Gastroesophageal sphincter (tissue), 4 donors: ENCODE results near the gene SGMS1. TPM values are rescaled to one million over a fixed set of nuclear protein-coding genes. Genes with fewer than 3 reads are reported as not detected.

Source experiments
- ATAC-seq: fragments of 150-250 bp; one replicate; pipeline ENCODE4 v1.9.1; 2016; ENCODE audit warnings: mild to moderate bottlenecking, moderate library complexity
- H3K27ac ChIP-seq, 4 donors: fragments of 200-600 bp; sonication (generic) in 3 of 4; 1 replicate in 3 of 4; 2 replicates in 1 of 4; pipeline ENCODE4 v1.5.1; 2016 to 2019
- H3K27me3 ChIP-seq: fragments of 200-600 bp; sonication (generic); one replicate; pipeline ENCODE4 v1.5.1; 2019
- H3K36me3 ChIP-seq, 2 donors: fragments of 200-600 bp; sonication (generic); one replicate each; pipeline ENCODE4 v1.5.1; 2019; ENCODE audit warnings: control low read depth in 1 of 2
- H3K4me1 ChIP-seq, 3 donors: fragments of 200-600 bp; sonication (generic); 1 replicate in 2 of 3; 2 replicates in 1 of 3; pipeline ENCODE4 v1.5.1; 2016 to 2019; ENCODE audit warnings: control low read depth in 2 of 3
- H3K4me3 ChIP-seq, 2 donors: fragments of 200-600 bp; sonication (generic); one replicate each; pipeline ENCODE4 v1.5.1; 2019; ENCODE audit warnings: mild to moderate bottlenecking in 1 of 2, moderate library complexity in 1 of 2
- H3K9me3 ChIP-seq, 3 donors: fragments of 200-600 bp; sonication (generic); one replicate each; pipeline ENCODE4 v1.5.1; 2017 to 2019; ENCODE audit warnings: control low read depth in 2 of 3
- EP300 ChIP-seq: sonication (generic); formaldehyde crosslinking; IDR thresholded peaks from one replicate; pipeline ENCODE4 v1.6.1; 2017; ENCODE audit warnings: antibody characterized with exemption, mild to moderate bottlenecking
- POLR2A ChIP-seq, 2 donors: fragments of 450-650 bp; IDR thresholded peaks; one replicate each; pipeline ENCODE4 v1.6.1; 2017; ENCODE audit warnings: antibody characterized with exemption in 2 of 2, mild to moderate bottlenecking in 2 of 2, moderate library complexity in 1 of 2
- POLR2AphosphoS5 ChIP-seq: sonication (generic); formaldehyde crosslinking; IDR thresholded peaks from one replicate; pipeline ENCODE4 v1.6.1; 2017; ENCODE audit warnings: antibody characterized with exemption
- WGBS, 2 donors: methylation state at CpG; one replicate each; pipeline ENCODE4 v1.1.5; 2018; ENCODE audit warnings: low coverage in 1 of 2; 5-methylcytosine and 5-hydroxymethylcytosine counted together
- total RNA-seq, 4 donors: library from RNA; depleted of rRNA; stranded (reverse); fragments of >200 nt; gene quantifications; one replicate each; pipeline ENCODE4 v1.1.0, GENCODE V29; 2016
- TF ChIP-seq, protein P1 (sequence below), 4 experiments: fragments of 200-600 bp in 2 of 4; fragments of 450-650 bp in 2 of 4; sonication (generic) in 1 of 4; IDR thresholded peaks; one replicate each; pipeline ENCODE4 v1.5.1; 2017 to 2019; ENCODE audit warnings: antibody characterized with exemption in 4 of 4, mild to moderate bottlenecking in 2 of 4, moderate library complexity in 2 of 4

Gene SGMS1
- total RNA-seq, 4 donors from 2014 or later: 57.7 to 116 (median 66.1) TPM

DNA sequence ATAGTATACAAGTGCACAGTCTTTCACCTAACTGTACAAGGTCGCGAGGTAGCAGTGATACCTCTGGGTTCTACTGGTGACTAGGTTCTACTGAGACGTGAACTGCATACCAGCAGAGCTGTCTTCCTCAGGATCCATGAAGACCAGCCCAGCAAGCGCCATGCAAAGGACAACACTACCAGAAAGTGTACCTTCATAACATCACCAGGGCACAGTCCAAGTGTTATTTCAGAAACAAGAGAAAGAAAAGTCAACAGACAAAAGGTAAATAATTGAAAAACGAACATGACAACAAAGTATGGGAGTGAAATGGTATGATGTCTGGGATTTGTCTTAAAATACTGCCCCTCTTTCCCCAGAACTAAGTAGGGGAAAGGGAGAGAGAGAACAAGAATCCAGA, 231.3 kb downstream of the SGMS1 start:
- H3K27ac ChIP-seq: no peak overlapping the region
- H3K4me1 ChIP-seq: peaks cover 0 to 10% (median 0%) of the 10 kb centered on the region in 3 donors
- TF ChIP-seq POLR2A (IDR thresholded peaks at IDR 0.05): no peak
- H3K36me3 ChIP-seq: no peaks in the 10 kb centered on the region
- H3K27me3 ChIP-seq: no peaks in the 10 kb centered on the region
- no peak for ATAC-seq
- 80 to 94% methylated on average over 4 to 5 of the region's 5 CpGs for WGBS, 2 donors
- H3K4me3 ChIP-seq: no peak overlapping the region
- no peaks in the 10 kb centered on the region for H3K9me3 ChIP-seq

DNA sequence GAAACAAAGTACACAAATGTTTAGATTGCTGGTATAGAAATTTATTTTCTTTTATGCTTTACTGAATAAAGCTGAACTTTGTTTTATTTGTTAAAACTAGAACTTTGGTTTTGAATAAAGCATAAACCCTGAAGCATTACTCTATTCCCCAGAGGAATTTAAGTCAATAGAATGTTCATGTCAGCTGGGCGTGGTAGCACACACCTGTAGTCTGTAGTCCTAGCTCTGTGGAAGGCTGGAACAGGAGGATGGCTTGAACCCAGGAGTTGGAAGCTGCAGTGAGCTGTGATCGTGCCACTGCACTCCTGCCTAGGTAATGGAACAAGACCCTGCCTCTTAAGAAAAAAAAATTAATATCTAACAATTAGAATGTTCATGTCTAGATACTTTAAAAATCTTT, 233.5 kb downstream of the SGMS1 start:
- Histone ChIP-seq H3K4me1 (peaks cover 0 to 21% (median 0%) of the 10 kb centered on the region in 3 donors), H3K27ac (no peak overlapping the region), H3K36me3 (no peaks in the 10 kb centered on the region), H3K9me3 (no peaks in the 10 kb centered on the region), H3K27me3 (no peaks in the 10 kb centered on the region), H3K4me3 (no peak overlapping the region)
- no peak for ATAC-seq
- WGBS, 2 donors: 100% methylated on average over 2 of the region's 2 CpGs
- TF ChIP-seq, protein P1, sequence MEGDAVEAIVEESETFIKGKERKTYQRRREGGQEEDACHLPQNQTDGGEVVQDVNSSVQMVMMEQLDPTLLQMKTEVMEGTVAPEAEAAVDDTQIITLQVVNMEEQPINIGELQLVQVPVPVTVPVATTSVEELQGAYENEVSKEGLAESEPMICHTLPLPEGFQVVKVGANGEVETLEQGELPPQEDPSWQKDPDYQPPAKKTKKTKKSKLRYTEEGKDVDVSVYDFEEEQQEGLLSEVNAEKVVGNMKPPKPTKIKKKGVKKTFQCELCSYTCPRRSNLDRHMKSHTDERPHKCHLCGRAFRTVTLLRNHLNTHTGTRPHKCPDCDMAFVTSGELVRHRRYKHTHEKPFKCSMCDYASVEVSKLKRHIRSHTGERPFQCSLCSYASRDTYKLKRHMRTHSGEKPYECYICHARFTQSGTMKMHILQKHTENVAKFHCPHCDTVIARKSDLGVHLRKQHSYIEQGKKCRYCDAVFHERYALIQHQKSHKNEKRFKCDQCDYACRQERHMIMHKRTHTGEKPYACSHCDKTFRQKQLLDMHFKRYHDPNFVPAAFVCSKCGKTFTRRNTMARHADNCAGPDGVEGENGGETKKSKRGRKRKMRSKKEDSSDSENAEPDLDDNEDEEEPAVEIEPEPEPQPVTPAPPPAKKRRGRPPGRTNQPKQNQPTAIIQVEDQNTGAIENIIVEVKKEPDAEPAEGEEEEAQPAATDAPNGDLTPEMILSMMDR (IDR thresholded peaks at IDR 0.05): no peak
- TF ChIP-seq POLR2A (IDR thresholded peaks at IDR 0.05) (no peak), EP300 (no peak), POLR2AphosphoS5 (no peak)

DNA sequence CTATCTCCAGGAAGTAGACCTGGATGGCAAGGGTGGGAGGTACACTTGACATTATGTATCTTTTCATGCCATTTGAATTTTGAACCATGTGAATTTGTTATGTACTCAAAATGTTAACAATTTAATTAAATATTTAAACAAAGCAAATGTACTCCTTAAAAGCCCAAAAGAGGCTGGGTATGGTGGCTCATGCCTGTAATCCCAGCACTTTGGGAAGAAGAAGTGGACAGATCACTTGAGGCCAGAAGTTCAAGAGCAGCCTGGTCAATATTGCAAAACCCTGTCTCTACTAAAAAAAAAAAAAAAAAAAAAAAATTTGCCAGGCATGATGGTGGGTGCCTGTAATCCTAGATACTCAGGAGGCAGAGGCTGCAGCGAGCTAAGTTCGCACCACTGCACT, 235.6 kb downstream of the SGMS1 start:
- H3K9me3 ChIP-seq: no peaks in the 10 kb centered on the region
- TF ChIP-seq POLR2AphosphoS5 (no peak), POLR2A (IDR thresholded peaks at IDR 0.05) (no peak), EP300 (no peak)
- TF ChIP-seq, protein P1 (IDR thresholded peaks at IDR 0.05): no peak
- H3K36me3 ChIP-seq: no peaks in the 10 kb centered on the region
- H3K4me1 ChIP-seq: peaks cover 0 to 25% (median 0%) of the 10 kb centered on the region in 3 donors
- H3K27ac ChIP-seq: no peak overlapping the region
- H3K4me3 ChIP-seq: no peak overlapping the region
- WGBS, 2 donors: 84 to 100% methylated on average over 2 of the region's 2 CpGs
- ATAC-seq: no peak
- H3K27me3 ChIP-seq: no peaks in the 10 kb centered on the region

DNA sequence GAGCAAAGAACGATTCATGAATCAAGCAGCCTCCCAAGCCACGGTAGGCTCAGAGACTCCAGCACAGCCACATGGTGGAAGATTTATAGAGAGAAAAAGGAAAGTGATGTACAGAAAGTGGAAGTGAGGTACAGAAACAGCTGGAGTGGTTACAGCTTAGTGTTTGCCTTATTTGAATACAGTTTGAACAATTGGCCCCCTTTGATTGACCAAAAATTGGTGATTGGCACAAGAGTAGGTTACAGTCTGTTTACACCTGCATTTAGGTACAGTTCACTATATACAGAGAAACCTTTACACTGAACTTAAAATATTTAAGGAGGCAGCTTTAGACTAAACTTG, 236.1 kb downstream of the SGMS1 start:
- H3K4me3 ChIP-seq: no peak overlapping the region
- H3K27me3 ChIP-seq: no peaks in the 10 kb centered on the region
- no peak for ATAC-seq
- no peaks in the 10 kb centered on the region for H3K9me3 ChIP-seq
- 71 to 82% methylated on average over 2 of the region's 2 CpGs for WGBS, 2 donors
- H3K36me3 ChIP-seq: no peaks in the 10 kb centered on the region
- H3K4me1 ChIP-seq: peaks cover 0 to 28% (median 3%) of the 10 kb centered on the region in 3 donors
- TF ChIP-seq EP300 (no peak), POLR2A (IDR thresholded peaks at IDR 0.05) (no peak), POLR2AphosphoS5 (no peak)
- TF ChIP-seq, protein P1 (IDR thresholded peaks at IDR 0.05): no peak
- no peak overlapping the region for H3K27ac ChIP-seq

DNA sequence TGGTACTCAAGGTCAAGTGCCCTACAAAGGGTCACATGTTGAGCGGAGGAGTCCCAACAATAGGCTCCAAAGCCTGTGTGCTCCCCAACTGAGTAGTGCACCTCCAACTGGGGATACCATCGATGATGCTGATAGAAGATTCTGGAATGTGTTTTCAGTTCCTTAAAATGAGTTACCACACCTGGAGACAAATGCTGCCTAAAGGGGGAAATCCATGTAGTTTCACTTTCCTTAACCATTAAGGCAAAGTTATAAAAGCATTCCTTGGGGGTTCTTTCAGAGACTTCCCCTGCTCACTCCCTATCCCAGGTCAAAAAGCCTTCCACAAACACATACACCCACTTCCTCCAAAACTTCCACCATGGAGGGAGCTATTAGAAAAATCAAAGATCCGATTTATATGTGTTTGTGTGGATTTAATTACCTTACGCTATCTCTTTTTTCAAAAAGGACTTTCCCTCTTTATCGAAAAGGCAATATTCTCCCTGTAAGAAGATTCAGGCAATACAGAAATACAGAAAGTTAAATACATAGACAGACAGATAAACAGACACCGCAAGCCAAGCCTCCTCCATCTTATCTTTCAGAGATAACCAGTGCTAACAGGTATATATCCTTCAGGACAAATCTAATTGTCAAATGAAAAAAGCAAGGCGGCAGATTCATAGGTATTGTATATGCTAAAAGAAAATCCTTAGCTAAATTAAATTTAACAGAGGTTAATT, 236.6 kb downstream of the SGMS1 start:
- Histone ChIP-seq H3K27me3 (no peaks in the 10 kb centered on the region), H3K27ac (no peak overlapping the region), H3K4me1 (peaks cover under 1 to 33% (median 5%) of the 10 kb centered on the region in 3 donors), H3K36me3 (no peaks in the 10 kb centered on the region), H3K4me3 (no peak overlapping the region), H3K9me3 (no peaks in the 10 kb centered on the region)
- TF ChIP-seq EP300: no peak
- TF ChIP-seq, protein P1 (IDR thresholded peaks at IDR 0.05): no peak
- no peak for TF ChIP-seq POLR2AphosphoS5
- ATAC-seq: no peak
- WGBS, 2 donors: 89 to 91% methylated on average over 4 to 7 of the region's 7 CpGs
